Natural killer cell (primary cell): ENCODE data around the gene IWS1. TPM values are rescaled to one million over a fixed set of nuclear protein-coding genes. Genes with fewer than 3 reads are reported as not detected.

Source experiments
- ATAC-seq, 3 donors: fragments of 150-1000 bp in 2 of 3; fragments of 200-7000 bp in 1 of 3; cut with Tn5 transposase; 1 replicate in 1 of 3; 2 replicates in 2 of 3; pipeline ENCODE4 v1.10.0; 2021; ENCODE audit warnings: mild to moderate bottlenecking in 2 of 3, moderate library complexity in 2 of 3
- DNase-seq, 2 donors: peaks; one replicate each; pipeline versions ENCODE4 v3.0.0 to v3.0.0-alpha.2; 2013 to 2021; ENCODE audit warnings: mixed read lengths in 1 of 2
- H3K27ac ChIP-seq: one replicate; pipeline ENCODE4 v1.5.1; 2013; ENCODE audit warnings: mild to moderate bottlenecking, low read length
- H3K27me3 ChIP-seq: one replicate; pipeline ENCODE4 v1.6.1; 2013; ENCODE audit warnings: low read length; ENCODE audit not compliant: control insufficient read depth, insufficient read depth
- H3K36me3 ChIP-seq: one replicate; pipeline ENCODE4 v1.6.1; 2013; ENCODE audit warnings: low read length; ENCODE audit not compliant: control insufficient read depth, insufficient read depth
- H3K4me1 ChIP-seq: one replicate; pipeline ENCODE4 v1.6.1; 2013; ENCODE audit warnings: low read length; ENCODE audit not compliant: control insufficient read depth, insufficient read depth
- H3K4me3 ChIP-seq: one replicate; pipeline ENCODE4 v1.5.1; 2013; ENCODE audit warnings: low read length
- H3K9me3 ChIP-seq: one replicate; pipeline ENCODE4 v1.6.1; 2013; ENCODE audit warnings: low read length; ENCODE audit not compliant: control insufficient read depth, insufficient read depth
- H3K27ac Mint-ChIP-seq, 2 donors: one replicate each; pipeline ENCODE4 v1.8.0; 2022; ENCODE audit warnings: mild to moderate bottlenecking in 2 of 2, mixed read lengths in 2 of 2, moderate library complexity in 1 of 2
- H3K27me3 Mint-ChIP-seq, 2 donors: one replicate each; pipeline ENCODE4 v1.8.0; 2022; ENCODE audit warnings: low read depth in 2 of 2, mixed read lengths in 2 of 2
- H3K36me3 Mint-ChIP-seq: one replicate; pipeline ENCODE4 v1.8.0; 2022; ENCODE audit warnings: mixed read lengths
- H3K4me1 Mint-ChIP-seq, 2 donors: one replicate each; pipeline ENCODE4 v1.8.0; 2022; ENCODE audit warnings: mixed read lengths in 2 of 2
- H3K4me3 Mint-ChIP-seq: one replicate; pipeline ENCODE4 v1.8.0; 2022; ENCODE audit warnings: mild to moderate bottlenecking, moderate library complexity, mixed read lengths
- H3K9me3 Mint-ChIP-seq, 2 donors: one replicate each; pipeline ENCODE4 v1.8.0; 2022; ENCODE audit warnings: mixed read lengths in 2 of 2
- CTCF ChIP-seq: fragments of 200-600 bp; IDR thresholded peaks from one replicate; pipeline ENCODE4 v1.8.0; 2022; ENCODE audit warnings: antibody characterized with exemption
- WGBS: methylation state at CpG from one replicate; pipeline ENCODE4 v1.1.7; 2013; ENCODE audit warnings: missing lambda C conversion rate; ENCODE audit not compliant: insufficient coverage; 5-methylcytosine and 5-hydroxymethylcytosine counted together
- intact Hi-C: fragments of 100-400 bp; cut with micrococcal nuclease; formaldehyde crosslinking; loops from one replicate; pipeline ENCODE4 v1.14.2; 2022
- total RNA-seq, 4 donors: library from RNA; stranded (reverse); fragments of 120-200 nt in 1 of 4; gene quantifications; one replicate each; pipeline versions ENCODE4 v1.2.3 to v1.2.4, GENCODE V29; 2013 to 2022

IWS1 gene
- total RNA-seq, 3 donors from 2014 or later (not counting 1 experiment from before 2014, with no cell fraction given), result 21.7 to 27.1 (median 23.9) TPM

GRCh38 chr2:127456960-127457359 is 69.3 kb downstream of the IWS1 start:
- H3K9me3 Mint-ChIP-seq, result no peaks in the 10 kb centered on the region
- no peaks in the 10 kb centered on the region for H3K27me3 ChIP-seq
- no peak overlapping the region for H3K4me3 Mint-ChIP-seq
- no peaks in the 10 kb centered on the region for H3K36me3 ChIP-seq
- H3K36me3 Mint-ChIP-seq, result no peaks in the 10 kb centered on the region
- no peaks in the 10 kb centered on the region for H3K4me1 ChIP-seq
- TF ChIP-seq CTCF, result no peak
- WGBS, result 94% methylated on average over 12 of the region's 12 CpGs
- no peak overlapping the region for H3K4me3 ChIP-seq
- H3K9me3 ChIP-seq, result no peaks in the 10 kb centered on the region
- H3K4me1 Mint-ChIP-seq, result no peaks in the 10 kb centered on the region
- intact Hi-C loops, result no loop called here
- no peaks in the 10 kb centered on the region for H3K27me3 Mint-ChIP-seq
- no peak overlapping the region for H3K27ac Mint-ChIP-seq
- ATAC-seq (no peak), DNase-seq (no peak)
- no peak overlapping the region for H3K27ac ChIP-seq

GRCh38 chr2:127455566-127456493 is 70.5 kb downstream of the IWS1 start:
- Mint-ChIP-seq H3K27me3 (no peaks in the 10 kb centered on the region), H3K4me1 (no peaks in the 10 kb centered on the region), H3K4me3 (no peak overlapping the region), H3K36me3 (no peaks in the 10 kb centered on the region), H3K9me3 (no peaks in the 10 kb centered on the region), H3K27ac (no peak overlapping the region)
- ATAC-seq, result no peak
- Histone ChIP-seq H3K9me3 (no peaks in the 10 kb centered on the region), H3K27ac (no peak overlapping the region), H3K36me3 (no peaks in the 10 kb centered on the region), H3K4me1 (no peaks in the 10 kb centered on the region), H3K4me3 (no peak overlapping the region), H3K27me3 (no peaks in the 10 kb centered on the region)
- intact Hi-C loops, result no loop called here
- 93% methylated on average over 13 of the region's 13 CpGs for WGBS
- no peak for TF ChIP-seq CTCF
- peak in 1 of 2 donors; percentile 28 for DNase-seq

DNA sequence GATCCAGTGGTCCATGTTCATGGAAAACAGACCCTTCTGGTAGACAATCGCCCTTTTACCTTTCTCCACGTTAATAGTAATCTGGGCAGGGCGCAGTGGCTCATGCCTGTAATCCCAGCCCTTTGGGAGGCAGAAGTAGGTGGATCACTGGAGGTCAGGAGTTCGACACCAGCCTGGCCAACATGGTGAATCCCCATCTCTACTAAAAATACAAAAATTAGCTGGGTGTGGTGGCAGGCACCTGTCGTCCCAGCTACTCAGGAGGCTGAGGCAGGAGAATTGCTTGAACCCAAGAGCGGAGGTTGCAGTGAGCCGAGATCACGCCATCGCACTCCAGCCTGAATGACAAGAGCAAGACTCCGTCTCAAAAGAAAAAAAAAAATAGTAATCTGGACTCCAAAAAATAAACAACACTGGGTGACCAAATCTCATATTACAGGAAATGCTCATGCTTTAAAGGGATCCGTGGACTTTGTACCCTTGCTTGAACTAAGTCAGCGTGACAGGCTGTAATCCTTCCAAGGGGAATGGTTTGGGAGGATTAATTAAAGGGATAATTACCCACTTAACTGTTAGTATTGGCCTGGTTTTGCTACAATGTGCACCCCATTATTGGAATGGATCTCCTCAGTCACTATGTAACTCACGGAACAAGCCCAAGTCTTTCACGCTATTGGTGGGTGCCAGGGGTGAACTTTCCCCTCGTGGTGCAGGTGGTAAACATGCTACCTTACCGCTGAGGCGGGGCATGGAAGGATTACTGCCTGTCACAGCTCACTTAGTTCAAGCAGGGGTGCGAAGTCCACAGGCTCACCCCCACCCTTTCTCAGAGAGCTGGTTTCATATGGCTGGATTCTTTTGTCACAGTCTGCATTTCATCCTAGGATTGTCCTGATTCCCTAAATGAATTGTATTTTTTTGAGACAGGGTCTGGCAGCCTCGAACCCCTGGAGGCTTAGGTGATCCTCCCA is 71.4 kb downstream of the IWS1 start:
- no peaks in the 10 kb centered on the region for H3K27me3 ChIP-seq
- TF ChIP-seq CTCF, result no peak
- H3K27ac Mint-ChIP-seq, result no peak overlapping the region
- no peak overlapping the region for H3K4me3 Mint-ChIP-seq
- intact Hi-C loops, result no loop called here
- H3K9me3 ChIP-seq, result no peaks in the 10 kb centered on the region
- H3K9me3 Mint-ChIP-seq, result no peaks in the 10 kb centered on the region
- WGBS, result 95% methylated on average over 19 of the region's 19 CpGs
- H3K4me3 ChIP-seq, result no peak overlapping the region
- DNase-seq (no peak), ATAC-seq (no peak)
- H3K27ac ChIP-seq, result no peak overlapping the region
- H3K4me1 ChIP-seq, result no peaks in the 10 kb centered on the region
- H3K27me3 Mint-ChIP-seq, result no peaks in the 10 kb centered on the region
- H3K36me3 Mint-ChIP-seq, result no peaks in the 10 kb centered on the region
- no peaks in the 10 kb centered on the region for H3K36me3 ChIP-seq
- H3K4me1 Mint-ChIP-seq, result no peaks in the 10 kb centered on the region
